Astrocyte (in vitro differentiated cells and primary cell): ENCODE results near the gene NT5C. TPM values are rescaled to one million over a fixed set of nuclear protein-coding genes. Genes with fewer than 3 reads are reported as not detected.

ENCODE experiments used
- DNase-seq: peaks from one replicate; pipeline ENCODE4 v3.0.0-alpha.2; 2010; ENCODE audit warnings: low read depth
- FAIRE-seq: peaks from 2 replicates; lab custom pipeline; 2011; peaks lifted over from hg19 to GRCh38; lab: Jason Lieb, UNC
- H2AFZ ChIP-seq: 2 replicates; pipeline ENCODE4 v1.6.0; 2012; ENCODE audit warnings: low read depth, low read length, inconsistent platforms
- H3K27ac ChIP-seq: 2 replicates; pipeline ENCODE4 v1.5.1; 2011; ENCODE audit warnings: low read depth, low read length, inconsistent platforms
- H3K27me3 ChIP-seq: 2 replicates; pipeline ENCODE4 v1.6.0; 2011; ENCODE audit warnings: low read length, inconsistent platforms; ENCODE audit not compliant: insufficient read depth
- H3K36me3 ChIP-seq: 2 replicates; pipeline ENCODE4 v1.5.1; 2011; ENCODE audit warnings: low read length, inconsistent platforms; ENCODE audit not compliant: insufficient read depth
- H3K4me1 ChIP-seq: 2 replicates; pipeline ENCODE4 v1.5.1; 2011; ENCODE audit warnings: low read length, inconsistent platforms; ENCODE audit not compliant: insufficient read depth
- H3K4me2 ChIP-seq: 2 replicates; pipeline ENCODE4 v1.6.0; 2012; ENCODE audit warnings: low read length, inconsistent platforms
- H3K4me3 ChIP-seq: 2 replicates; pipeline ENCODE4 v1.5.1; 2011; ENCODE audit warnings: low read depth, mild to moderate bottlenecking, low read length, inconsistent platforms; ENCODE audit not compliant: insufficient read depth
- H3K79me2 ChIP-seq: 2 replicates; pipeline ENCODE4 v1.6.0; 2012; ENCODE audit warnings: mild to moderate bottlenecking, low read length, inconsistent platforms; ENCODE audit not compliant: insufficient read depth
- H3K9ac ChIP-seq: 2 replicates; pipeline ENCODE4 v1.6.0; 2012; ENCODE audit warnings: mild to moderate bottlenecking, low read length, inconsistent platforms
- H3K9me3 ChIP-seq: 2 replicates; pipeline ENCODE4 v1.5.1; 2012; ENCODE audit warnings: low read depth, mild to moderate bottlenecking, low read length, inconsistent platforms; ENCODE audit not compliant: insufficient read depth
- H4K20me1 ChIP-seq: 2 replicates; pipeline ENCODE4 v1.6.0; 2012; ENCODE audit warnings: low read length, inconsistent platforms; ENCODE audit not compliant: insufficient read depth
- H3K27ac Mint-ChIP-seq: one replicate; pipeline ENCODE4 v1.8.0; 2021; ENCODE audit warnings: mild to moderate bottlenecking, mixed read lengths; ENCODE audit not compliant: unreplicated experiment
- H3K27me3 Mint-ChIP-seq: one replicate; pipeline ENCODE4 v1.8.0; 2021; ENCODE audit warnings: low read depth, mixed read lengths; ENCODE audit not compliant: unreplicated experiment
- H3K36me3 Mint-ChIP-seq: one replicate; pipeline ENCODE4 v1.8.0; 2021; ENCODE audit warnings: low read depth, mixed read lengths; ENCODE audit not compliant: unreplicated experiment
- H3K4me1 Mint-ChIP-seq: one replicate; pipeline ENCODE4 v1.8.0; 2021; ENCODE audit warnings: low read depth, mixed read lengths; ENCODE audit not compliant: unreplicated experiment
- H3K4me3 Mint-ChIP-seq: one replicate; pipeline ENCODE4 v1.8.0; 2021; ENCODE audit warnings: mild to moderate bottlenecking, moderate library complexity, mixed read lengths; ENCODE audit not compliant: unreplicated experiment
- H3K9me3 Mint-ChIP-seq: one replicate; pipeline ENCODE4 v1.8.0; 2021; ENCODE audit warnings: mild to moderate bottlenecking, mixed read lengths; ENCODE audit not compliant: unreplicated experiment
- CTCF ChIP-seq: IDR thresholded peaks from 2 replicates; pipeline ENCODE4 v1.5.1; 2011; ENCODE audit warnings: low read depth, mild to moderate bottlenecking, inconsistent platforms, low read length, moderate library complexity; ENCODE audit not compliant: insufficient read depth
- EZH2 ChIP-seq: IDR thresholded peaks from 2 replicates; pipeline ENCODE4 v1.6.1; 2012; ENCODE audit warnings: mild to moderate bottlenecking, low read length, inconsistent platforms; ENCODE audit not compliant: insufficient read depth
- total RNA-seq: library from RNA; stranded (reverse); gene quantifications from 2 replicates; pipeline ENCODE4 v1.2.1, GENCODE V29; 2021

Gene NT5C
- total RNA-seq, 1 donor from 2014 or later: 29.5 TPM

- no peaks in the 10 kb centered on the region for H3K36me3 ChIP-seq
- peaks cover under 1% of the 10 kb centered on the region for H3K27me3 ChIP-seq
- H3K4me1 Mint-ChIP-seq: no peaks in the 10 kb centered on the region
- peaks cover 8% of the 10 kb centered on the region for H3K27me3 Mint-ChIP-seq
- H3K27ac Mint-ChIP-seq: no peak overlapping the region
- H3K9ac ChIP-seq: no peak overlapping the region
- no peaks in the 10 kb centered on the region for H4K20me1 ChIP-seq
- DNase-seq (no peak), FAIRE-seq (no peak)
- H3K27ac ChIP-seq: no peak overlapping the region
- no peaks in the 10 kb centered on the region for H3K9me3 ChIP-seq
- peaks cover 7% of the 10 kb centered on the region for H3K36me3 Mint-ChIP-seq
- H2AFZ ChIP-seq: no peak overlapping the region
- H3K4me3 Mint-ChIP-seq: no peak overlapping the region
- H3K4me2 ChIP-seq: no peak overlapping the region
- H3K79me2 ChIP-seq: no peaks in the 10 kb centered on the region
- no peaks in the 10 kb centered on the region for H3K9me3 Mint-ChIP-seq
- H3K4me1 ChIP-seq: peaks cover under 1% of the 10 kb centered on the region
- H3K4me3 ChIP-seq: no peak overlapping the region
- TF ChIP-seq EZH2 (no peak), CTCF (no peak)
These were observed 27.7 kb downstream of the NT5C start for GRCh38 chr17:75103601-75104554.

- Histone ChIP-seq H3K36me3 (no peaks in the 10 kb centered on the region), H4K20me1 (no peaks in the 10 kb centered on the region), H3K9me3 (no peaks in the 10 kb centered on the region), H3K4me3 (no peak overlapping the region), H3K27me3 (no peaks in the 10 kb centered on the region), H3K79me2 (no peaks in the 10 kb centered on the region), H3K9ac (no peak overlapping the region), H3K27ac (no peak overlapping the region), H2AFZ (no peak overlapping the region), H3K4me2 (no peak overlapping the region), H3K4me1 (no peaks in the 10 kb centered on the region)
- FAIRE-seq (no peak), DNase-seq (no peak)
- peaks cover 2% of the 10 kb centered on the region for H3K27me3 Mint-ChIP-seq
- H3K36me3 Mint-ChIP-seq: peaks cover 9% of the 10 kb centered on the region
- no peak overlapping the region for H3K4me3 Mint-ChIP-seq
- no peak for TF ChIP-seq EZH2
- no peak overlapping the region for H3K27ac Mint-ChIP-seq
- no peaks in the 10 kb centered on the region for H3K9me3 Mint-ChIP-seq
- H3K4me1 Mint-ChIP-seq: no peaks in the 10 kb centered on the region
These were observed 29.1 kb downstream of the NT5C start for GRCh38 chr17:75102385-75102821.

- H3K4me3 Mint-ChIP-seq: no peak overlapping the region
- Histone ChIP-seq H3K27ac (no peak overlapping the region), H3K79me2 (no peaks in the 10 kb centered on the region), H3K4me3 (no peak overlapping the region), H3K36me3 (no peaks in the 10 kb centered on the region), H2AFZ (no peak overlapping the region), H3K4me1 (peaks cover 5% of the 10 kb centered on the region), H3K4me2 (no peak overlapping the region), H3K9me3 (no peaks in the 10 kb centered on the region), H3K9ac (no peak overlapping the region), H3K27me3 (no peaks in the 10 kb centered on the region), H4K20me1 (no peaks in the 10 kb centered on the region)
- FAIRE-seq (no peak), DNase-seq (no peak)
- peaks cover 5% of the 10 kb centered on the region for H3K4me1 Mint-ChIP-seq
- TF ChIP-seq EZH2: no peak
- no peak for TF ChIP-seq CTCF
- H3K36me3 Mint-ChIP-seq: peaks cover 7% of the 10 kb centered on the region
- no peaks in the 10 kb centered on the region for H3K27me3 Mint-ChIP-seq
- no peak overlapping the region for H3K27ac Mint-ChIP-seq
- no peaks in the 10 kb centered on the region for H3K9me3 Mint-ChIP-seq
These were observed 31.5 kb downstream of the NT5C start for GRCh38 chr17:75099881-75100595.
